DOHH2 (cell line): Measurements from ENCODE around the gene SETD3.
"Not testable (repeated sequence)": the region's sequence is repeated elsewhere in the genome, so short reads cannot be mapped to it uniquely, and the experiment has no call there.

Experiments used
- H3F3A ChIP-seq: fragments of 200-600 bp; sonication (generic), shearing (Covaris generic); 2 replicates; pipeline ENCODE4 v1.6.0; 2016; ENCODE audit warnings: antibody characterized with exemption, mild to moderate bottlenecking; ENCODE audit not compliant: control insufficient read depth, insufficient read depth
- H3K27ac ChIP-seq: fragments of 200-600 bp; sonication (generic); 2 replicates; pipeline ENCODE4 v1.5.1; 2014; ENCODE audit warnings: low read depth, mild to moderate bottlenecking, low read length, moderate library complexity
- H3K27me3 ChIP-seq: fragments of 200-600 bp; sonication (generic); 2 replicates; pipeline ENCODE4 v1.6.1; 2014; ENCODE audit warnings: mild to moderate bottlenecking, low read length, mixed read lengths; ENCODE audit not compliant: control insufficient read depth
- H3K36me3 ChIP-seq: fragments of 200-600 bp; sonication (generic); 2 replicates; pipeline ENCODE4 v1.6.1; 2014; ENCODE audit warnings: mild to moderate bottlenecking, low read length, moderate library complexity, mixed read lengths; ENCODE audit not compliant: control insufficient read depth
- H3K4me1 ChIP-seq: fragments of 200-600 bp; sonication (generic); 2 replicates; pipeline ENCODE4 v1.6.1; 2014; ENCODE audit warnings: mild to moderate bottlenecking, low read length, mixed read lengths; ENCODE audit not compliant: control insufficient read depth
- H3K4me2 ChIP-seq: fragments of 200-600 bp; sonication (generic); 2 replicates; pipeline ENCODE4 v1.6.0; 2014; ENCODE audit warnings: mild to moderate bottlenecking, low read length, moderate library complexity
- H3K4me3 ChIP-seq: fragments of 200-600 bp; sonication (generic); 2 replicates; pipeline ENCODE4 v1.5.1; 2014; ENCODE audit warnings: mild to moderate bottlenecking, low read length, mixed read lengths
- H3K79me2 ChIP-seq: fragments of 200-600 bp; sonication (generic); 2 replicates; pipeline ENCODE4 v1.6.1; 2014; ENCODE audit warnings: mild to moderate bottlenecking, low read length, mixed read lengths; ENCODE audit not compliant: control insufficient read depth
- H3K9me2 ChIP-seq: fragments of 200-600 bp; sonication (generic); replicated peaks from 2 replicates; pipeline ENCODE4 v1.6.1; 2014; ENCODE audit warnings: mild to moderate bottlenecking, low read length, mixed read lengths; ENCODE audit not compliant: control insufficient read depth
- H3K9me3 ChIP-seq: fragments of 200-600 bp; sonication (generic); 2 replicates; pipeline ENCODE4 v1.6.1; 2014; ENCODE audit warnings: antibody characterized with exemption, low read length, mixed read lengths; ENCODE audit not compliant: control insufficient read depth, insufficient read depth
- H4K20me1 ChIP-seq: fragments of 200-600 bp; sonication (generic); 2 replicates; pipeline ENCODE4 v1.6.0; 2014; ENCODE audit warnings: low read depth, mild to moderate bottlenecking, antibody characterized with exemption, low read length, moderate library complexity; ENCODE audit not compliant: control insufficient read depth, insufficient read depth
- CTCF ChIP-seq: fragments of 200-600 bp; sonication (generic); IDR thresholded peaks from one replicate; pipeline ENCODE4 v1.5.1; 2014; ENCODE audit warnings: antibody characterized with exemption, mild to moderate bottlenecking, low read depth, low read length; ENCODE audit not compliant: poor library complexity, severe bottlenecking
- EZH2phosphoT487 ChIP-seq: fragments of 200-600 bp; sonication (generic); IDR thresholded peaks from 2 replicates; pipeline ENCODE4 v1.6.1; 2017; ENCODE audit warnings: borderline replicate concordance, mild to moderate bottlenecking, antibody characterized with exemption, low read length, moderate library complexity, mixed read lengths

The SETD3 gene

GRCh38 chr14:99348816-99349614 is 131.6 kb downstream of the SETD3 start:
- no peaks in the 10 kb centered on the region for H3K9me3 ChIP-seq
- no peak for TF ChIP-seq CTCF
- no peak for TF ChIP-seq EZH2phosphoT487
- H3K4me2 ChIP-seq: no peak overlapping the region
- no peaks in the 10 kb centered on the region for H3K27me3 ChIP-seq
- no peaks in the 10 kb centered on the region for H3K36me3 ChIP-seq
- H3F3A ChIP-seq: no peaks in the 10 kb centered on the region
- H3K27ac ChIP-seq: no peak overlapping the region
- no peaks in the 10 kb centered on the region for H3K79me2 ChIP-seq
- H3K4me1 ChIP-seq: no peaks in the 10 kb centered on the region
- H3K4me3 ChIP-seq: no peak overlapping the region
- H4K20me1 ChIP-seq: no peaks in the 10 kb centered on the region
- no peaks in the 10 kb centered on the region for H3K9me2 ChIP-seq

GRCh38 chr14:99348231-99348630 is 132.4 kb downstream of the SETD3 start:
- not testable (repeated sequence) for H4K20me1 ChIP-seq, H3K79me2 ChIP-seq, H3F3A ChIP-seq, H3K4me1 ChIP-seq, H3K27ac ChIP-seq, H3K36me3 ChIP-seq, H3K9me3 ChIP-seq, H3K9me2 ChIP-seq, H3K27me3 ChIP-seq, H3K4me2 ChIP-seq, H3K4me3 ChIP-seq
